HepG2 (cell line): ENCODE results near the gene GRIN2D. TPM values are rescaled to one million over a fixed set of nuclear protein-coding genes. Genes with fewer than 3 reads are reported as not detected.
A peak's percentile ranks its signal among the peaks of the same experiment; 100 is the strongest.

ENCODE experiments used
- ATAC-seq: fragments of 200-7000 bp; cut with Tn5 transposase; 3 replicates; pipeline ENCODE4 v1.9.1; 2020; ENCODE audit warnings: mild to moderate bottlenecking, moderate library complexity
- BruUV-seq: library from RNA; stranded (reverse); fragments of 400-500 nt; replicated peaks from 2 replicates; lab custom pipeline; 2021; lab: Mats Ljungman, UMichigan
- CTCF ChIA-PET: fragments of 300-600 bp; formaldehyde crosslinking; extraction: SDS; loops from one replicate; lab custom pipeline; 2021; ENCODE audit warnings: low total read pairs, inconsistent platforms, low intra/inter-chr PET ratio; lab: Yijun Ruan, JAX
- POLR2A ChIA-PET: fragments of 350-600 bp; sonication (Branson Sonifier 250); formaldehyde crosslinking; loops from one replicate; lab custom pipeline; 2020; ENCODE audit warnings: antibody characterized with exemption, inconsistent platforms; lab: Yijun Ruan, JAX
- DNase-seq: peaks from one replicate; pipeline ENCODE4 v3.0.0-alpha.2; 2015; ENCODE audit warnings: low spot score
- FAIRE-seq: peaks from 3 replicates; lab custom pipeline; 2011; peaks lifted over from hg19 to GRCh38; lab: Jason Lieb, UNC
- H2AFZ ChIP-seq: one replicate; pipeline ENCODE4 v1.6.1; 2011; ENCODE audit warnings: low read length, inconsistent platforms
- H3K27ac ChIP-seq: fragments of 300-600 bp; 3 replicates; pipeline ENCODE4 v1.8.0; 2011; ENCODE audit warnings: mixed run types, mild to moderate bottlenecking, mixed read lengths, low read length, inconsistent platforms; ENCODE audit not compliant: insufficient read depth; ENCODE audit errors: extremely low read length
- H3K27me3 ChIP-seq, 2 experiments: fragments of 200-600 bp in 1 of 2; 2 replicates in 1 of 2; 3 replicates in 1 of 2; pipeline versions ENCODE4 v1.6.0 to v1.8.0; 2011; ENCODE audit warnings: low read length in 2 of 2, mild to moderate bottlenecking in 2 of 2, moderate library complexity in 2 of 2, inconsistent platforms in 1 of 2; ENCODE audit not compliant: insufficient read depth in 2 of 2, control insufficient read depth in 1 of 2
- H3K36me3 ChIP-seq, 2 experiments: fragments of 200-600 bp in 1 of 2; replicated peaks in 1 of 2; 2 replicates in 1 of 2; 3 replicates in 1 of 2; pipeline versions ENCODE4 v1.5.1 to v1.8.0; 2011; ENCODE audit warnings: low read length in 2 of 2, inconsistent platforms in 1 of 2; ENCODE audit not compliant: insufficient read depth in 2 of 2, control insufficient read depth in 1 of 2
- H3K4me1 ChIP-seq: 2 replicates; pipeline ENCODE4 v1.5.1; 2012; ENCODE audit warnings: low read length, inconsistent platforms; ENCODE audit not compliant: insufficient read depth
- H3K4me2 ChIP-seq: 2 replicates; pipeline ENCODE4 v1.6.0; 2011; ENCODE audit warnings: low read depth, low read length, inconsistent platforms
- H3K4me3 ChIP-seq, 3 experiments: fragments of 200-600 bp in 1 of 3; sonication (generic), shearing (Covaris generic) in 1 of 3; replicated peaks in 1 of 3; 2 replicates each; pipeline ENCODE4 v1.5.1; 2011 to 2016; ENCODE audit warnings: low read length in 3 of 3, inconsistent platforms in 2 of 3, low read depth in 2 of 3, mild to moderate bottlenecking in 2 of 3, control low read depth in 1 of 3, mixed read lengths in 1 of 3; ENCODE audit not compliant: insufficient read depth in 1 of 3
- H3K79me2 ChIP-seq: one replicate; pipeline ENCODE4 v1.6.1; 2011; ENCODE audit warnings: low read length, inconsistent platforms; ENCODE audit not compliant: insufficient read depth
- H3K9ac ChIP-seq: 2 replicates; pipeline ENCODE4 v1.6.0; 2011; ENCODE audit warnings: mild to moderate bottlenecking, low read depth, low read length, inconsistent platforms; ENCODE audit not compliant: insufficient read depth
- H3K9me3 ChIP-seq: 2 replicates; pipeline ENCODE4 v1.5.1; 2012; ENCODE audit warnings: mild to moderate bottlenecking, low read length
- H4K20me1 ChIP-seq: 2 replicates; pipeline ENCODE4 v1.6.0; 2011; ENCODE audit warnings: inconsistent platforms, mild to moderate bottlenecking, low read length, moderate library complexity; ENCODE audit not compliant: insufficient read depth
- EZH2 ChIP-seq: conservative IDR thresholded peaks from 2 replicates; pipeline ENCODE4 v1.6.1; 2012; ENCODE audit warnings: mild to moderate bottlenecking, low read depth, low read length, moderate library complexity
- FOXK2 ChIP-seq: fragments of 450-650 bp; IDR thresholded peaks from 2 replicates; pipeline ENCODE4 v1.6.1; 2016
- HNRNPK ChIP-seq: fragments of 200-400 bp; formaldehyde crosslinking; IDR thresholded peaks from 2 replicates; pipeline ENCODE4 v1.6.1; 2018; ENCODE audit warnings: low read length, low read depth, moderate library complexity, mild to moderate bottlenecking; ENCODE audit not compliant: poor library complexity, severe bottlenecking
- IRF1 ChIP-seq: sonication (generic); formaldehyde crosslinking; IDR thresholded peaks from 2 replicates; pipeline ENCODE4 v1.4.0; 2020; ENCODE audit warnings: low read depth, mild to moderate bottlenecking, missing genetic modification reagents
- ZBTB3 ChIP-seq: sonication (generic); formaldehyde crosslinking; IDR thresholded peaks from 2 replicates; pipeline ENCODE4 v1.4.0; 2020; ENCODE audit warnings: low read depth, mild to moderate bottlenecking, moderate library complexity, missing genetic modification reagents, borderline replicate concordance
- ZFX ChIP-seq: sonication (generic); formaldehyde crosslinking; IDR thresholded peaks from 2 replicates; pipeline ENCODE4 v1.4.0; 2020; ENCODE audit warnings: mild to moderate bottlenecking, low read depth, missing genetic modification reagents, moderate library complexity
- ZNF616 ChIP-seq: sonication (generic); formaldehyde crosslinking; IDR thresholded peaks from 2 replicates; pipeline ENCODE4 v1.5.0; 2020; ENCODE audit warnings: low read depth, mild to moderate bottlenecking, missing genetic modification reagents
- WGBS: methylation state at CpG from one replicate; pipeline ENCODE4 v1.1.6; 2017; ENCODE audit warnings: low lambda C conversion rate; 5-methylcytosine and 5-hydroxymethylcytosine counted together
- in situ Hi-C: cut with HindIII; loops from 2 replicates; pipeline ENCODE4 v1.10.0; 2017; ENCODE audit warnings: low pct_unique_long_range_greater_than_20kb; ENCODE audit not compliant: extremely low pct_ligation_motif_present
- intact Hi-C: fragments of 100-400 bp; cut with micrococcal nuclease; formaldehyde crosslinking; loops from one replicate; pipeline ENCODE4 v1.10.0; 2022; ENCODE audit not compliant: unreplicated experiment
- polyA plus RNA-seq, 8 experiments: library from polyadenylated mRNA; depleted of rRNA in 3 of 8; stranded (reverse) in 7 of 8; unstranded in 1 of 8; fragments of >200 nt; fragmentation: Illumina TruSeq in 4 of 8; extraction: Trizol in 4 of 8; gene quantifications; 2 replicates each; pipeline versions ENCODE4 v1.2.1 to v1.2.3, GENCODE V29; 2011 to 2016; ENCODE audit warnings: low read depth in 4 of 8, missing spikeins in 1 of 8, mixed read lengths in 1 of 8; ENCODE audit not compliant: insufficient read depth in 1 of 8
- total RNA-seq, 5 experiments: library from RNA; depleted of rRNA; stranded (reverse); fragments of >200 nt; fragmentation: Illumina TruSeq; extraction: Trizol; gene quantifications; 2 replicates each; pipeline ENCODE4 v1.2.3, GENCODE V29; 2016; ENCODE audit warnings: low read depth in 1 of 5

The GRIN2D gene
- total and polyA plus RNA-seq, 2 of the 13 experiments (the other 11 are each of a cell fraction or from before 2014, with no cell fraction given), result 0.02 to 0.13 TPM

- H3K27me3 ChIP-seq, result peaks cover 11 to 52% of the 10 kb centered on the region in 2 experiments
- peaks cover 78% of the 10 kb centered on the region for H3K4me1 ChIP-seq
- no peak overlapping the region for H3K27ac ChIP-seq
- TF ChIP-seq ZFX (peak; percentile 46), ZNF616 (CRISPR knock-in tag) (no peak), IRF1 (no peak), HNRNPK (peak; percentile 29)
- H4K20me1 ChIP-seq, result no peaks in the 10 kb centered on the region
- FAIRE-seq (no peak), DNase-seq (no peak), ATAC-seq (no peak)
- in situ Hi-C loops (loop anchor here (5.0 kb wide), 2 partner anchors 42 to 77 kb away; no protein-coding TSS in a partner anchor), intact Hi-C loops (loop anchor here (5.0 kb wide), 2 partner anchors 42 to 72 kb away; a partner anchor contains a TSS)
- ChIA-PET CTCF (no interaction called here), POLR2A (interaction anchor here (0.8 to 1.8 kb wide), 3 partner anchors 31 to 40 kb away, joined by 3 to 6 read pairs (median 3); partner anchors contain the start of genes SYNGR4 and TMEM143)
- BruUV-seq, result no TSS peak
- H2AFZ ChIP-seq, result no peak overlapping the region
- WGBS, result 13% methylated on average over 28 of the region's 38 CpGs
- no peaks in the 10 kb centered on the region for H3K36me3 ChIP-seq
- H3K9me3 ChIP-seq, result no peaks in the 10 kb centered on the region
- H3K4me3 ChIP-seq, result peak overlapping the region; percentile 41 to 71 (median 56); a peak in 3 of 6 replicates
- 0 out of 2 replicates have a peak overlapping the region, but pooled peaks have one; percentile 46 for H3K9ac ChIP-seq
- peaks cover 11% of the 10 kb centered on the region for H3K79me2 ChIP-seq
- H3K4me2 ChIP-seq, result peak overlapping the region; percentile 88
Measured at GRCh38 chr19:48394331-48395169, 1.1 kb downstream of the GRIN2D start.

- intact Hi-C loops (no loop called here), in situ Hi-C loops (no loop called here)
- H3K4me2 ChIP-seq, result no peak overlapping the region
- no peak for ATAC-seq
- peak overlapping the region in 1 of 3 experiments; percentile 71; a peak in 1 of 6 replicates for H3K4me3 ChIP-seq
- TF ChIP-seq ZBTB3 (CRISPR knock-in tag) (no peak), EZH2 (0 out of 2 replicates have a peak, but pooled peaks have one; percentile 53), FOXK2 (no peak)
- H3K4me1 ChIP-seq, result peaks cover 79% of the 10 kb centered on the region
- H3K36me3 ChIP-seq, result no peaks in the 10 kb centered on the region
- CTCF ChIA-PET, result no interaction called here
- no peak overlapping the region for H3K9ac ChIP-seq
- no peak for DNase-seq
- BruUV-seq, result no TSS peak
- POLR2A ChIA-PET, result interaction anchor here (0.8 kb wide), 1 partner anchor 32 kb away, joined by 3 read pairs; no protein-coding TSS in a partner anchor
- WGBS, result 50% methylated on average over 6 of the region's 6 CpGs
- H4K20me1 ChIP-seq, result no peaks in the 10 kb centered on the region
- H2AFZ ChIP-seq, result no peak overlapping the region
- peaks cover 11 to 52% of the 10 kb centered on the region in 2 experiments for H3K27me3 ChIP-seq
- no peak overlapping the region for H3K27ac ChIP-seq
- peaks cover 11% of the 10 kb centered on the region for H3K79me2 ChIP-seq
- H3K9me3 ChIP-seq, result no peaks in the 10 kb centered on the region
- no peak for FAIRE-seq
Measured at GRCh38 chr19:48395170-48395455, 1.6 kb downstream of the GRIN2D start.
